H1 (cell line): Measurements from ENCODE around the gene TRAF3. TPM values are rescaled to one million over a fixed set of nuclear protein-coding genes. Genes with fewer than 3 reads are reported as not detected.

Source experiments
- CTCF ChIA-PET: fragments of 300-600 bp; sonication (Branson Sonifier 250); formaldehyde crosslinking; loops from one replicate; lab custom pipeline; 2021; ENCODE audit not compliant: partially characterized antibody; lab: Charles Lee
- POLR2A ChIA-PET: fragments of 300-600 bp; sonication (Branson Sonifier 250); formaldehyde crosslinking; loops from one replicate; lab custom pipeline; 2021; ENCODE audit warnings: inconsistent platforms; ENCODE audit not compliant: partially characterized antibody; lab: Charles Lee
- DNase-seq, 2 experiments: peaks; one replicate each; pipeline versions ENCODE4 v3.0.0 to v3.0.0-alpha.2; 2010 to 2022; ENCODE audit warnings: low spot score in 2 of 2, low read depth in 1 of 2, mixed read lengths in 1 of 2
- FAIRE-seq: peaks from 2 replicates; lab custom pipeline; 2011; peaks lifted over from hg19 to GRCh38; lab: Jason Lieb, UNC
- H2AFZ ChIP-seq: 2 replicates; pipeline ENCODE4 v1.8.1; 2012; ENCODE audit warnings: low read length, inconsistent platforms
- H2AK5ac ChIP-seq: 2 replicates; pipeline ENCODE4 v1.6.1; 2013; ENCODE audit warnings: low read depth, low read length
- H2BK120ac ChIP-seq: replicated peaks from 2 replicates; pipeline ENCODE3; 2013; ENCODE audit warnings: low read depth, low read length, inconsistent platforms
- H2BK12ac ChIP-seq: 2 replicates; pipeline ENCODE4 v1.6.1; 2013; ENCODE audit warnings: low read depth, low read length
- H2BK15ac ChIP-seq: 2 replicates; pipeline ENCODE4 v1.6.1; 2013; ENCODE audit warnings: low read length
- H2BK20ac ChIP-seq: 2 replicates; pipeline ENCODE4 v1.6.1; 2013; ENCODE audit warnings: low read length
- H2BK5ac ChIP-seq: 2 replicates; pipeline ENCODE4 v1.6.1; 2013; ENCODE audit warnings: low read depth, low read length
- H3K14ac ChIP-seq: 2 replicates; pipeline ENCODE4 v1.6.1; 2013; ENCODE audit warnings: inconsistent platforms; ENCODE audit not compliant: insufficient read length
- H3K18ac ChIP-seq: 2 replicates; pipeline ENCODE4 v1.6.1; 2013; ENCODE audit warnings: low read length; ENCODE audit errors: extremely low read depth
- H3K23ac ChIP-seq: 2 replicates; pipeline ENCODE4 v1.6.1; 2013; ENCODE audit warnings: inconsistent platforms; ENCODE audit not compliant: insufficient read length
- H3K23me2 ChIP-seq: 2 replicates; pipeline ENCODE4 v1.6.1; 2013; ENCODE audit warnings: low read depth, low read length
- H3K27ac ChIP-seq: 2 replicates; pipeline ENCODE4 v1.6.1; 2011; ENCODE audit warnings: low read depth, low read length, inconsistent platforms
- H3K27me3 ChIP-seq, 4 experiments: replicated peaks in 1 of 4; 1 replicate in 1 of 4; 2 replicates in 3 of 4; pipeline versions ENCODE4 v1.6.1 to v1.8.1; 2011 to 2013; ENCODE audit warnings: low read length in 3 of 4, mild to moderate bottlenecking in 3 of 4, inconsistent platforms in 2 of 4, mixed read lengths in 2 of 4, moderate library complexity in 1 of 4; ENCODE audit not compliant: control insufficient read depth in 3 of 4, insufficient read depth in 3 of 4; ENCODE audit errors: extremely low read depth in 1 of 4
- H3K36me3 ChIP-seq, 4 experiments: 2 replicates each; pipeline versions ENCODE4 v1.6.1 to v1.8.1; 2011 to 2013; ENCODE audit warnings: mild to moderate bottlenecking in 4 of 4, low read length in 3 of 4, moderate library complexity in 2 of 4, control low read depth in 1 of 4, inconsistent platforms in 1 of 4; ENCODE audit not compliant: insufficient read depth in 4 of 4, control insufficient read depth in 2 of 4
- H3K4ac ChIP-seq: replicated peaks from 2 replicates; pipeline ENCODE3; 2013; ENCODE audit warnings: low read length, low read depth, mixed read lengths, inconsistent platforms; ENCODE audit not compliant: insufficient read length
- H3K4me1 ChIP-seq, 4 experiments: replicated peaks in 1 of 4; 1 replicate in 1 of 4; 2 replicates in 3 of 4; pipeline versions ENCODE4 v1.6.1 to v1.8.1; 2011 to 2013; ENCODE audit warnings: low read length in 3 of 4, inconsistent platforms in 2 of 4, mixed read lengths in 1 of 4; ENCODE audit not compliant: insufficient read depth in 4 of 4, control insufficient read depth in 3 of 4
- H3K4me2 ChIP-seq, 2 experiments: 2 replicates each; pipeline versions ENCODE4 v1.6.1 to v1.8.1; 2011 to 2013; ENCODE audit warnings: low read depth in 2 of 2, low read length in 2 of 2, control low read depth in 1 of 2, inconsistent platforms in 1 of 2, mild to moderate bottlenecking in 1 of 2; ENCODE audit not compliant: insufficient read depth in 1 of 2
- H3K4me3 ChIP-seq, 4 experiments: fragments of 200-600, 300-600 bp in 1 of 4; sonication (generic), shearing (Covaris generic), sonication (Bioruptor Twin) in 1 of 4; 2 replicates each; pipeline versions ENCODE4 v1.5.1 to v1.8.1; 2011 to 2016; ENCODE audit warnings: low read length in 4 of 4, low read depth in 3 of 4, control low read depth in 2 of 4, inconsistent platforms in 2 of 4, mild to moderate bottlenecking in 2 of 4, mixed read lengths in 1 of 4, moderate library complexity in 1 of 4; ENCODE audit not compliant: insufficient read depth in 2 of 4; ENCODE audit errors: extremely low read depth in 1 of 4
- H3K56ac ChIP-seq: replicated peaks from 2 replicates; pipeline ENCODE3; 2013; ENCODE audit warnings: low read depth, mild to moderate bottlenecking, mixed read lengths, low read length, inconsistent platforms; ENCODE audit not compliant: insufficient read length
- H3K79me1 ChIP-seq: 2 replicates; pipeline ENCODE4 v1.6.1; 2013; ENCODE audit warnings: low read depth, low read length, control low read depth
- H3K79me2 ChIP-seq, 2 experiments: 2 replicates each; pipeline versions ENCODE4 v1.6.1 to v1.8.1; 2012 to 2013; ENCODE audit warnings: low read length in 2 of 2, mild to moderate bottlenecking in 2 of 2, inconsistent platforms in 1 of 2; ENCODE audit not compliant: insufficient read depth in 2 of 2, control insufficient read depth in 1 of 2
- H3K9ac ChIP-seq, 4 experiments: replicated peaks in 1 of 4; 1 replicate in 1 of 4; 2 replicates in 3 of 4; pipeline versions ENCODE4 v1.6.1 to v1.8.1; 2011 to 2013; ENCODE audit warnings: low read depth in 3 of 4, low read length in 3 of 4, control low read depth in 2 of 4, mild to moderate bottlenecking in 2 of 4, moderate library complexity in 2 of 4, inconsistent platforms in 1 of 4; ENCODE audit errors: extremely low read depth in 1 of 4
- H3K9me3 ChIP-seq, 2 experiments: 2 replicates each; pipeline versions ENCODE4 v1.6.1 to v1.8.1; 2012 to 2013; ENCODE audit warnings: mild to moderate bottlenecking in 2 of 2, moderate library complexity in 2 of 2, control low read depth in 1 of 2, inconsistent platforms in 1 of 2, low read depth in 1 of 2, low read length in 1 of 2, mixed read lengths in 1 of 2; ENCODE audit not compliant: insufficient read depth in 2 of 2
- H4K20me1 ChIP-seq, 2 experiments: replicated peaks in 1 of 2; 2 replicates each; pipeline versions ENCODE3 to v1.8.1; 2011 to 2013; ENCODE audit warnings: inconsistent platforms in 2 of 2, low read length in 2 of 2, mild to moderate bottlenecking in 1 of 2; ENCODE audit not compliant: insufficient read depth in 2 of 2, control insufficient read depth in 1 of 2
- H4K5ac ChIP-seq: 2 replicates; pipeline ENCODE4 v1.6.1; 2013; ENCODE audit warnings: low read length, low read depth, mixed read lengths, inconsistent platforms; ENCODE audit not compliant: insufficient read length
- H4K8ac ChIP-seq: 2 replicates; pipeline ENCODE4 v1.8.0; 2013; ENCODE audit warnings: mild to moderate bottlenecking, moderate library complexity, low read length, inconsistent platforms; ENCODE audit not compliant: insufficient read depth; ENCODE audit errors: extremely low read depth
- H4K91ac ChIP-seq: replicated peaks from 2 replicates; pipeline ENCODE3; 2013; ENCODE audit warnings: low read length, mixed read lengths, inconsistent platforms; ENCODE audit not compliant: insufficient read length
- EGR1 ChIP-seq: IDR thresholded peaks from 2 replicates; pipeline ENCODE4 v1.6.1; 2011; ENCODE audit warnings: low read depth, low read length, borderline replicate concordance
- GABPA ChIP-seq: IDR thresholded peaks from 2 replicates; pipeline ENCODE4 v1.6.1; 2011; ENCODE audit warnings: mild to moderate bottlenecking, low read length, moderate library complexity, borderline replicate concordance; ENCODE audit not compliant: insufficient read depth
- GTF2F1 ChIP-seq: IDR thresholded peaks from 2 replicates; pipeline ENCODE4 v1.6.1; 2012; ENCODE audit warnings: low read depth, low read length, improper control_type of control experiment, borderline replicate concordance
- JUND ChIP-seq: IDR thresholded peaks from 2 replicates; pipeline ENCODE4 v1.6.1; 2011; ENCODE audit warnings: mild to moderate bottlenecking, improper control_type of control experiment, low read length
- POLR2A ChIP-seq, 2 experiments: IDR thresholded peaks; 1 replicate in 1 of 2; 2 replicates in 1 of 2; pipeline ENCODE4 v1.6.1; 2011; ENCODE audit warnings: low read depth in 2 of 2, low read length in 2 of 2, mild to moderate bottlenecking in 2 of 2; ENCODE audit errors: control extremely low read depth in 1 of 2
- RFX5 ChIP-seq: IDR thresholded peaks from 2 replicates; pipeline ENCODE4 v1.6.1; 2011; ENCODE audit warnings: low read depth, low read length, improper control_type of control experiment, borderline replicate concordance
- SIX5 ChIP-seq: IDR thresholded peaks from 2 replicates; pipeline ENCODE4 v1.6.1; 2011; ENCODE audit warnings: mild to moderate bottlenecking, low read depth, low read length
- TAF7 ChIP-seq: optimal IDR thresholded peaks from 2 replicates; pipeline ENCODE3; 2011; ENCODE audit warnings: low read depth, mild to moderate bottlenecking, inconsistent platforms, low read length, moderate library complexity, borderline replicate concordance
- TBP ChIP-seq: IDR thresholded peaks from 2 replicates; pipeline ENCODE4 v1.6.1; 2011; ENCODE audit warnings: low read depth, low read length, improper control_type of control experiment
- WGBS, 2 experiments: shearing (Covaris generic) in 1 of 2; methylation state at CpG; one replicate each; pipeline versions ENCODE4 v1.1.6 to v1.1.7; 2013 to 2015; ENCODE audit warnings: low lambda C conversion rate in 2 of 2, mixed read lengths in 2 of 2, inconsistent platforms in 1 of 2, low coverage in 1 of 2, missing lambda C conversion rate in 1 of 2; ENCODE audit not compliant: insufficient replicate concordance in 2 of 2, insufficient coverage in 1 of 2, insufficient read length in 1 of 2; ENCODE audit errors: extremely low coverage in 1 of 2, missing lambda C conversion rate in 1 of 2; 5-methylcytosine and 5-hydroxymethylcytosine counted together
- polyA plus RNA-seq, 7 experiments: library from polyadenylated mRNA; depleted of rRNA in 3 of 7; stranded (reverse) in 5 of 7; unstranded in 2 of 7; fragments of >200 nt in 5 of 7; fragments of 200-250 nt in 2 of 7; gene quantifications; 1 replicate in 5 of 7; 2 replicates in 1 of 7; 4 replicates in 1 of 7; pipeline versions ENCODE4 v1.2.1 to v1.2.3, GENCODE V29; 2011 to 2013; ENCODE audit warnings: missing spikeins in 2 of 7, mixed read lengths in 2 of 7
- total RNA-seq: library from RNA; stranded (reverse); fragmentation: NEBNext Ultra II Directional; extraction: Animal tissue kit (Norgen Biotek cat#: 25700); gene quantifications from 2 replicates; pipeline ENCODE4 v1.2.1, GENCODE V29; 2021

The TRAF3 gene
- total and polyA plus RNA-seq, 2 of the 8 experiments (the other 6 are each of a cell fraction or from before 2014, with no cell fraction given) = 5.8 to 12.1 TPM

DNA sequence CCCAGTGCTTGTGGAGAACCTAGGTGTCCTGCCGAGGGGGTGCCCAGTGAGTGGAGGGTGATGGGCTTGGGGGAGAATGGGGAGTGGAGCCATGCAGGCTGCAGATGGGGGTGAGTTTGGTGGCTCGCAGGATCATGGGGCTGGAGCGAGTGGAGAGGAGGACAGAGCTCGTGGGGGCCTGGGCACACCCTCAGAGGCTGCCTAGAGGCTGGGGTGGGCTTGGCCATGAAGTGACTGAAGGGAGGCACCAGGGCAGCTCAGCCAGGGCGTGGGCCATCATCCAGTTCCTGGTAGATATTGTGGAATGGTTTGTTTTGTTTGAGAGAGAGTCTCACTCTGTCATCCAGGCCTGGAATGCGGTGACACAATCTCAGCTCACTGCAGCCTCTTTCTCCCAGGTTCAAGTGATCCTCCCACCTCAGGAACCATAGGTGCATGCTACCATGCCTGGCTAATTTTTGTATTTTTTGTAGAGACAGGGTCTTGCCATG is 101.8 kb downstream of the TRAF3 start:
- Histone ChIP-seq H3K4me1 (peaks cover 0 to 2% (median 0%) of the 10 kb centered on the region in 4 experiments; a peak in 1 of 7 replicates), H3K36me3 (peaks cover 0 to 12% (median 3%) of the 10 kb centered on the region in 4 experiments; a peak in 5 of 8 replicates), H3K4me2 (no peak overlapping the region), H3K79me2 (no peaks in the 10 kb centered on the region), H2AFZ (no peak overlapping the region), H3K23me2 (no peaks in the 10 kb centered on the region; the same call in 1 of the 2 replicates), H2AK5ac (no peak overlapping the region), H3K27ac (no peak overlapping the region; the same call in 1 of the 2 replicates), H3K4me3 (no peak overlapping the region), H3K27me3 (no peaks in the 10 kb centered on the region), H4K20me1 (peaks cover 0 to 1% of the 10 kb centered on the region in 2 experiments), H3K23ac (no peak overlapping the region), H2BK12ac (no peak overlapping the region), H3K18ac (no peak overlapping the region), H4K5ac (no peak overlapping the region), H2BK20ac (no peak overlapping the region), H2BK15ac (no peak overlapping the region), H3K4ac (no peak overlapping the region), H3K14ac (no peak overlapping the region), H3K9me3 (no peaks in the 10 kb centered on the region), H4K91ac (no peak overlapping the region), H2BK120ac (no peak overlapping the region), H3K9ac (no peak overlapping the region), H2BK5ac (0 out of 2 replicates have a peak overlapping the region, but pooled peaks have one; percentile 35), H4K8ac (no peak overlapping the region), H3K56ac (no peak overlapping the region), H3K79me1 (no peaks in the 10 kb centered on the region)
- ChIA-PET CTCF (interaction anchor here (1.0 to 3.8 kb wide), 11 partner anchors 9 to 184 kb away, joined by 3 to 29 read pairs (median 4); no protein-coding TSS in a partner anchor), POLR2A (no interaction called here)
- 91% methylated on average over 6 of the region's 6 CpGs; no CpG with 5 or more reads in 1 of the 2 experiments for WGBS, 2 experiments
- DNase-seq = no peak
- no peak for FAIRE-seq
- no peak for TF ChIP-seq SIX5
- no peak for TF ChIP-seq EGR1
- TF ChIP-seq JUND = no peak
- no peak for TF ChIP-seq POLR2A (IDR thresholded peaks at IDR 0.05; ENCODE audit: control extremely low read depth in 1 of 2, low read depth in 2 of 2, low read length in 2 of 2)
- TF ChIP-seq GABPA = no peak
- no peak for TF ChIP-seq TBP
- TF ChIP-seq RFX5 = no peak
- TF ChIP-seq TAF7 = no peak
- TF ChIP-seq GTF2F1 = no peak
